OCI-LY7 (cell line): Measurements from ENCODE around the gene FMR1.

Source experiments
- CTCF ChIP-seq: fragments of 200-600 bp; sonication (generic); conservative IDR thresholded peaks from 2 replicates; pipeline ENCODE4 v1.5.1; 2014; ENCODE audit warnings: mild to moderate bottlenecking, antibody characterized with exemption, low read length, moderate library complexity, mixed read lengths
- EZH2phosphoT487 ChIP-seq: fragments of 200-600 bp; sonication (generic); IDR thresholded peaks from 2 replicates; pipeline ENCODE4 v1.6.1; 2018; ENCODE audit warnings: low read depth, borderline replicate concordance, mild to moderate bottlenecking, mixed run types, antibody characterized with exemption, low read length, moderate library complexity, mixed read lengths

- TF ChIP-seq CTCF = no peak
- TF ChIP-seq EZH2phosphoT487 = no peak
Measured at GRCh38 chrX:147913570-147913969, 1.9 kb downstream of the FMR1 start.
